Measurements from ENCODE around the gene FOXL2.

FOXL2 gene

DNA sequence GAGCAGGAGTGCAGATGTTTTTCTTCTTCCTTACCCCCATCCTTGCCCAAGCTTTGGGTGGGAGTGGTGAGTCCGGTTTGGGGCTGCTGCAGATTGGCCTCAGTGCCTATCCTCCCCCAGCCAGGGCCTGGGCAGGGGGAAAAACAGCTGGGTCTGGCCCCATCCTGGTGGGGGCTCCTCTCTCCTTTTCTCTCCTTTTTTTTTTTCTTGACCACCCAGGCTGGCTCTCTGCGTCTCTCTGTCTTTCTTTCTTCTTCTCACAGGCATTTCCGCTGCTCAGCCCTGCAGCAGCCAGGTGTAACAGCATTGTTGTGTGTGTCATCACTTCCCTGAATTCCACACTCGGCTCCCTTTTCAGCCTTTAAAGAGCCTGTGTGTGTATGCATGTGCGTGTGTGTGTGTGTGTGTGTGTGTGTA, 2.1 kb upstream of the FOXL2 start:
- H3K4me3 ChIP-seq (ENCODE audit: low read depth, low read length) = no peak overlapping the region
- TF ChIP-seq, protein P1, sequence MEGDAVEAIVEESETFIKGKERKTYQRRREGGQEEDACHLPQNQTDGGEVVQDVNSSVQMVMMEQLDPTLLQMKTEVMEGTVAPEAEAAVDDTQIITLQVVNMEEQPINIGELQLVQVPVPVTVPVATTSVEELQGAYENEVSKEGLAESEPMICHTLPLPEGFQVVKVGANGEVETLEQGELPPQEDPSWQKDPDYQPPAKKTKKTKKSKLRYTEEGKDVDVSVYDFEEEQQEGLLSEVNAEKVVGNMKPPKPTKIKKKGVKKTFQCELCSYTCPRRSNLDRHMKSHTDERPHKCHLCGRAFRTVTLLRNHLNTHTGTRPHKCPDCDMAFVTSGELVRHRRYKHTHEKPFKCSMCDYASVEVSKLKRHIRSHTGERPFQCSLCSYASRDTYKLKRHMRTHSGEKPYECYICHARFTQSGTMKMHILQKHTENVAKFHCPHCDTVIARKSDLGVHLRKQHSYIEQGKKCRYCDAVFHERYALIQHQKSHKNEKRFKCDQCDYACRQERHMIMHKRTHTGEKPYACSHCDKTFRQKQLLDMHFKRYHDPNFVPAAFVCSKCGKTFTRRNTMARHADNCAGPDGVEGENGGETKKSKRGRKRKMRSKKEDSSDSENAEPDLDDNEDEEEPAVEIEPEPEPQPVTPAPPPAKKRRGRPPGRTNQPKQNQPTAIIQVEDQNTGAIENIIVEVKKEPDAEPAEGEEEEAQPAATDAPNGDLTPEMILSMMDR (IDR thresholded peaks at IDR 0.05; ENCODE audit: insufficient read depth, low read length, missing control alignments) = no peak
- ChIA-PET POLR2A (no interaction called here), CTCF (interaction anchor here (2.7 to 5.9 kb wide), 2 partner anchors 13 to 26 kb away, joined by 11 to 42 read pairs; no protein-coding TSS in a partner anchor)
- no peak for DNase-seq (ENCODE audit: low read depth, low spot score)

- ChIA-PET CTCF (interaction anchor here (1.1 to 5.9 kb wide), 5 partner anchors 11 to 354 kb away, joined by 3 to 42 read pairs (median 9); partner anchors contain the start of gene CEP70), POLR2A (interaction anchor here (2.2 kb wide), 1 partner anchor 12 kb away, joined by 9 read pairs; no protein-coding TSS in a partner anchor)
- DNase-seq (ENCODE audit: low read depth, low spot score) = no peak
- H3K4me3 ChIP-seq (ENCODE audit: low read depth, low read length) = no peak overlapping the region
- TF ChIP-seq, protein P1 (IDR thresholded peaks at IDR 0.05; ENCODE audit: insufficient read depth, low read length, missing control alignments) = no peak
These were observed 1.5 kb upstream of the FOXL2 start for GRCh38 chr3:138948371-138949001.

- no peak for DNase-seq (ENCODE audit: low read depth, low spot score)
- peak overlapping the region; percentile 64 for H3K4me3 ChIP-seq (ENCODE audit: low read depth, low read length)
- ChIA-PET CTCF (interaction anchor here (1.0 to 5.9 kb wide), 6 partner anchors 9 to 353 kb away, joined by 3 to 42 read pairs (median 8); partner anchors contain the start of gene CEP70), POLR2A (interaction anchor here (2.2 kb wide), 1 partner anchor 12 kb away, joined by 9 read pairs; no protein-coding TSS in a partner anchor)
- TF ChIP-seq, protein P1 (IDR thresholded peaks at IDR 0.05; ENCODE audit: insufficient read depth, low read length, missing control alignments) = no peak
These were observed 671 bp upstream of the FOXL2 start for GRCh38 chr3:138947495-138948121.

GRCh38 chr3:138945709-138946662, 951 bp downstream of the FOXL2 start:
- CTCF ChIA-PET = interaction anchor here (0.8 to 5.9 kb wide), 13 partner anchors 10 to 409 kb away, joined by 3 to 42 read pairs (median 10); partner anchors contain the start of gene CEP70
- POLR2A ChIA-PET = interaction anchor here (2.2 kb wide), 1 partner anchor 10 kb away, joined by 9 read pairs; no protein-coding TSS in a partner anchor
- no peak for DNase-seq (ENCODE audit: low read depth, low spot score)
- TF ChIP-seq, protein P1 (IDR thresholded peaks at IDR 0.05; ENCODE audit: insufficient read depth, low read length, missing control alignments) = peak; percentile 51
- peak overlapping the region; percentile 64 for H3K4me3 ChIP-seq (ENCODE audit: low read depth, low read length)

DNA sequence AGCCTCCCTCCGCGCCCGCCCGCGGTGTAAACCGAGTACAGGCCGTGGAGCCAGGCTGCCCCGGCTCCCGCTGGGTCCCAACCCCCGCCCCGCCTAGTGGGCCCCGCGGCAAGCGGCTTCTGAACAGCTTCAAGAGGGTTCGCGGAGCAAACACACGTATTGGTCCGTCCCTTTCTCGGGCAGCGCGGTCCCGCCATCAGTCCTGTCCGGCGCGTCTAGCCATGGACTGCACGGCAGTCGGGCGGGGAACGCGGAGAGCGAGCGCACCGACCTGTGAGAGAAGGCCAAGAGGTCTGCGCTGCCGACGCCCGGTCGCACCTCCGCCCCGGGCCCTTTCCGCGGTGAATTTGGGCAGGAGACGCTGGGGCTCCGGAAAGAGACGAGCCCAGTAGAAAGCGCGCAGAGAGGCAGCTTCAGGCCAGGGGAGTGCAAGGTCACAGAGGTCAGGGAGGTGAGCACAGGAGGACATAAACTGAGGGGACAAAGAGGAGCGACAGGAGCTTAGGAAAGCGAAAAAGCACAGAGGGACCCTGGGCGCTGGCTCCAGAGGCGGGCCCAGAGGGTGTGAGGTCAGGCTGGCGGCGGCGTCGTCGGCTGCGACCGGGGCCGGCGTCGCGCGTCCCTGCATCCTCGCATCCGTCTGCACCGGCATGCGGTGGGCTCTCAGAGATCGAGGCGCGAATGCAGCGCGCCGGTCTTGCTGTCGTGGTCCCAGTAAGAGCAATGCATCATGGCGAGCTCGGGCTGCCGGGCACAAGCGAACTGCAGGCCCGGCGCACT, 1.8 kb downstream of the FOXL2 start:
- ChIA-PET CTCF (interaction anchor here (0.8 to 5.5 kb wide), 10 partner anchors 8 to 409 kb away, joined by 3 to 29 read pairs (median 8); partner anchors contain the start of gene CEP70), POLR2A (no interaction called here)
- TF ChIP-seq, protein P1 (IDR thresholded peaks at IDR 0.05; ENCODE audit: insufficient read depth, low read length, missing control alignments) = no peak
- no peak for DNase-seq (ENCODE audit: low read depth, low spot score)
- H3K4me3 ChIP-seq (ENCODE audit: low read depth, low read length) = peak overlapping the region; percentile 64

Measured in AG04449 (cell line).